AG04449 (cell line): ENCODE data around the gene JDP2.
"Not testable (repeated sequence)": the region's sequence is repeated elsewhere in the genome, so short reads cannot be mapped to it uniquely, and the experiment has no call there.

Experiments used
- CTCF ChIA-PET: fragments of 350-600 bp; formaldehyde crosslinking; extraction: SDS; loops from one replicate; lab custom pipeline; 2021; ENCODE audit warnings: antibody characterized with exemption; lab: Yijun Ruan, JAX
- POLR2A ChIA-PET: fragments of 400-600, 350-600 bp; formaldehyde crosslinking; extraction: SDS; loops from one replicate; lab custom pipeline; 2020; ENCODE audit warnings: antibody characterized with exemption, inconsistent platforms; lab: Yijun Ruan, JAX
- DNase-seq: peaks from one replicate; pipeline ENCODE4 v3.0.0-alpha.2; 2010; ENCODE audit warnings: low read depth, low spot score
- H3K4me3 ChIP-seq: 2 replicates; pipeline ENCODE4 v1.5.1; 2011; ENCODE audit warnings: low read depth, mild to moderate bottlenecking, control low read depth, low read length
- CTCF ChIP-seq: IDR thresholded peaks from one replicate; pipeline ENCODE4 v1.5.1; 2011; ENCODE audit warnings: mild to moderate bottlenecking, moderate library complexity, low read length, control low read depth, inconsistent platforms; ENCODE audit not compliant: insufficient read depth; ENCODE audit errors: missing control alignments

Gene JDP2

DNA sequence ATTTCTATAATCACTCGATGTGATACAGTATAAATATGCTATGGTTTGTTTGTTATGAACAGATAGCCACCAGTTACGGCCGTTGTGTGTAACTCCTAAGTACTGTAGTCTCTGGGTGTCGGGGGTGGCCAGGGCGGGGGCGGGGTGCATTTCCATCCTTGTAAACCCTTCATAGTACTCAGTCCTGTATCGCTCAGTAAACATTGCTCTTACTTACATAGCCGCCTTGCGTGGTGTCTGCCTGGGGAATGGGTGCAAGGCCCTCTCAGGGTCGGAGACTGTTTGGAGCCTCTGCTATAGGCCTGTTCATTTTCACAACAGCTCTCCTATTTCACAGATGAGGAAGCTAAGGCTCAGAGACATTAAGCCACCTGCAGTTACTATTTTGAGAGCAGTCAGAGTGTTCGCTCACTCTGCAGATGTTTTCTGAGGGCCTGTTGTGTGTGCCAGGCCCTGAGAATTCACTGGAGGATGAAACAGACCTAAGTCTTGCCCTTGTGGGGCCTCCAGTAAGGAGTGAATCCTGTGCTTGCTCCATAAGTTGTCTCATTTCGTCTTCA lies 42.5 kb downstream of the JDP2 start:
- CTCF ChIA-PET = interaction anchor here (3.3 to 12.0 kb wide), 2 partner anchors 19 to 162 kb away, joined by 9 to 95 read pairs; no protein-coding TSS in a partner anchor

GRCh38 chr14:75471059-75471458 lies 43.2 kb downstream of the JDP2 start:
- POLR2A ChIA-PET = interaction anchor here (1.0 kb wide), 1 partner anchor 41 kb away, joined by 3 read pairs; no protein-coding TSS in a partner anchor
- no peak for DNase-seq
- CTCF ChIA-PET = interaction anchor here (3.3 to 12.0 kb wide), 2 partner anchors 18 to 163 kb away, joined by 9 to 95 read pairs; no protein-coding TSS in a partner anchor
- no peak overlapping the region for H3K4me3 ChIP-seq
- no peak for TF ChIP-seq CTCF

More for the DNA sequence above, 42.5 kb downstream of the JDP2 start:
- POLR2A ChIA-PET = interaction anchor here (1.0 kb wide), 1 partner anchor 40 kb away, joined by 3 read pairs; no protein-coding TSS in a partner anchor
- TF ChIP-seq CTCF = no peak
- no peak overlapping the region for H3K4me3 ChIP-seq
- no peak for DNase-seq

DNA sequence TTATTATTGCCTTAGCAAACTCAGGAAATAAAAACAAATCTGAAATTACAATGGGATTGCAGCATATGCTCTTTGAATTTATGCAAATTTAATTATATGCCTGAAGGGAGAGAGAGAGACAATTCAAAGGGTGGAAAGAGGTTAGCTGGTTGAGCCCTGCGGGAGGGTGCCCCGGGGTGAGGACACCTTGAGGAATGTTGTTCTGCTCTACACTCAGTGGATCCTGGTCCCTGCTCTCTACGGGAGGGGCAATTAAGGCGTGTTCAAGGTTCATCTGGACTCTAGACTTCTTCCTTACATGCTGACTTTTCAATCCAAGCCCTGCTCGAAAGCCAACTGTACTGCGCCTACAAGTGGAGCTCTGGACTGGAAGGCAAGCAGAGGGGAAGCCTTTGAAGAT lies 46.3 kb downstream of the JDP2 start:
- CTCF ChIA-PET = interaction anchor here (12.0 kb wide), 1 partner anchor 15 kb away, joined by 95 read pairs; no protein-coding TSS in a partner anchor
- DNase-seq, H3K4me3 ChIP-seq, POLR2A ChIA-PET: not testable (repeated sequence)

DNA sequence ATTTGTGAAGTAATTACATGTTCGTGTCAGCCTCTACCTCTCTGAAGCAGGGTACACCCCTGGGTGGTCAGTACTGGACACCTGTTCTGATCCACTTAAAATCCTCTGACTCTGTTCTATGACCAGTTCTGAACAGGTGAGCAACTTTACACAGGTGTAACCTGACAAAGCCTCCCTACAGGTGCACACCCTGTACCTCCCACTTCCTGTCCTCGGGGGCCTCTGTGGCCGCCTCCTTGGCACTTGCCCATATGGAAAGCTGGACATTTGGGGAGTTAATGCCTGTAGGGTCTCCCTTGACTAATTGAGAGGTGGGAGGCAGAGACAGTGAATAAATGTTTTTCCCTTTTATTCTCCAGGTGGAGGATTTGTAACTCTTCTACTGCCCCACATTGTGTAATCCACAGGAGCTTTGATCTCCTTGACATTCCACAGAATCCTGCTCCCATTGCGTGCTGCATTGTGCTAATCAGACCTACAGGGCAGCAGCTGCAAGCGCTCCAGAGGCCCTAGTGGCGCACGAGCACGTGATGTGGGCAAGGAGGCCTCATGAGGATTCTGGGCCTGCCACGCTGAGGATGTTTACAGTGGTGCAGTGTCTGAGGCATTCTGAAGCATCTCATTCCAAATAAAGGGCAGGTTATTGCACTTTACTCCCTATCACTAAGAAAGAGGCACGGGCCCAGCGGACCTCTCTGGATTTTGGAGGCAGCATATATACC lies 48.6 kb downstream of the JDP2 start:
- no peak for TF ChIP-seq CTCF
- DNase-seq = no peak
- ChIA-PET POLR2A (no interaction called here), CTCF (interaction anchor here (0.7 to 12.0 kb wide), 7 partner anchors 8 to 169 kb away, joined by 3 to 95 read pairs (median 4); no protein-coding TSS in a partner anchor)
- H3K4me3 ChIP-seq = no peak overlapping the region

DNA sequence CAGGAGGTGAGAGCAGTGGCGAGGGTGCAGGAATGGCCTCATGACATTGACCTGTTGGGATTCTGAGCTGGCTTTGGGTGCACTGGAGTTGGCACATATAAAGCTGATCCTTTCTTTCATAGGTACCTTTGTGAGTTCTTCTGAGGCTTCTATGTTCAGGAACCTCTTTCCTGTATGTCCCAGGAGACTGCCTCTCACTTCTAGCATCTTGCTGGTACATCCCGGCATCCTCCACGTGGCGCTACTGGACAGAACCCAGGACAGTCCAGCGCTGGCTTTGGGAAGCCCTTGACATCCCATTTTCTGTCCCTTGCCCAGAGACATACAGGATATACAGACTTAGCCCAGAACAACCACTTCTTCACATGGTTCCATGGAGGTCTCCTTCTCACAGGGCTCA lies 50.1 kb downstream of the JDP2 start:
- DNase-seq = no peak
- H3K4me3 ChIP-seq = no peak overlapping the region
- ChIA-PET POLR2A (no interaction called here), CTCF (interaction anchor here (1.5 to 12.0 kb wide), 3 partner anchors 11 to 170 kb away, joined by 4 to 95 read pairs (median 5); no protein-coding TSS in a partner anchor)
- no peak for TF ChIP-seq CTCF

DNA sequence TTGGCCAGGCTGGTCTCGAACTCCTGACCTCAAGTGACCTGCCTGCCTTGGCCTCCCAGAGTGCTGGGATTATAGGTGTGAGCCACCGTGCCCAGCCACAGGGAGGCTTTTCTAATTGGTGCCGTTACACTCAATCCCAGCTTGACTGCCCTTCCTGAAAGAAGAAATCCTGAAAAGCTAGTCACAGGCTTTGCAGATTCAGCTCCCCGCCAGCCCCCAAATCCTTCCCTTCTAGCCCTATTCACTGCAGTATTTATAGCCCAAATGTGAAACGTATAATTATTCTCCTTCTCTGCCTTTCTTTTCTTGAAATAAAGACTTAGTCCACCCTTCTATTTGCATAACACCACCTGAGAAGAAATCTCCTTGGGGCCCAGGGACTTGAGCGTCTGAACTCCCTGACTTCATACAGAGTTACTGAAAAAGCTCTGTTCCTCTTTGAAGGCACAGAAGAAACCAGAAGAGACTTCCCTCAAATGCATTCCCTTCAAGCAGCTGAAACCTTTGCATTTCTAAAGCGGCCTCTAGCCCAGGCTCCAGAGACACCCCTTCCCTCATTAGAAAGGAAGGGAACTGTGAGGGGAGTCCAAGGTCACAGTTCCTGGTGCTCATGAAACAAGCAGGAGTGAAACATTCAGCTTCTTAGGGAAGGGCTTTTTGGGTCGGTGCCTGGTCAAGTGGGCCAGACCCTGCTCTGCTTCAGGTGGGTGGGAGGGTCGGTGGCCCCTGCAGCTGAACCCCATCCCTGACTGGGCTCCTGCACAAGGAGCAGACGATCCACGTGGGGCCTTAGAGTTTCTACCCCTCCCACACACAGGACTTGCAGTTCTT lies 52.2 kb downstream of the JDP2 start:
- H3K4me3 ChIP-seq = no peak overlapping the region
- ChIA-PET CTCF (interaction anchor here (1.1 to 12.0 kb wide), 5 partner anchors 9 to 181 kb away, joined by 3 to 95 read pairs (median 5); no protein-coding TSS in a partner anchor), POLR2A (interaction anchor here (1.0 kb wide), 1 partner anchor 28 kb away, joined by 3 read pairs; no protein-coding TSS in a partner anchor)

More for the DNA sequence above, 52.2 kb downstream of the JDP2 start:
- no peak for DNase-seq
- TF ChIP-seq CTCF = no peak
